Vagina (tissue), 2 donors: ENCODE measurements around the gene STX10.
A peak's percentile ranks its signal among the peaks of the same experiment; 100 is the strongest.

Experiments used
- POLR2A ChIP-seq, 2 donors: fragments of 450-650 bp; IDR thresholded peaks; one replicate each; pipeline ENCODE4 v1.6.1; 2017; ENCODE audit warnings: antibody characterized with exemption in 2 of 2, mild to moderate bottlenecking in 2 of 2, moderate library complexity in 2 of 2
- POLR2AphosphoS5 ChIP-seq, 2 donors: sonication (generic); formaldehyde crosslinking; IDR thresholded peaks; one replicate each; pipeline ENCODE4 v1.9.0; 2017; ENCODE audit warnings: antibody characterized with exemption in 2 of 2, mild to moderate bottlenecking in 2 of 2, low read depth in 1 of 2; ENCODE audit not compliant: insufficient read depth in 1 of 2
- TF ChIP-seq, protein P1 (sequence below), 3 experiments: fragments of 450-650 bp in 2 of 3; fragments of 200-600 bp in 1 of 3; sonication (generic) in 1 of 3; IDR thresholded peaks; one replicate each; pipeline ENCODE4 v1.5.1; 2017 to 2019; ENCODE audit warnings: antibody characterized with exemption in 3 of 3, mild to moderate bottlenecking in 2 of 3, moderate library complexity in 2 of 3

DNA sequence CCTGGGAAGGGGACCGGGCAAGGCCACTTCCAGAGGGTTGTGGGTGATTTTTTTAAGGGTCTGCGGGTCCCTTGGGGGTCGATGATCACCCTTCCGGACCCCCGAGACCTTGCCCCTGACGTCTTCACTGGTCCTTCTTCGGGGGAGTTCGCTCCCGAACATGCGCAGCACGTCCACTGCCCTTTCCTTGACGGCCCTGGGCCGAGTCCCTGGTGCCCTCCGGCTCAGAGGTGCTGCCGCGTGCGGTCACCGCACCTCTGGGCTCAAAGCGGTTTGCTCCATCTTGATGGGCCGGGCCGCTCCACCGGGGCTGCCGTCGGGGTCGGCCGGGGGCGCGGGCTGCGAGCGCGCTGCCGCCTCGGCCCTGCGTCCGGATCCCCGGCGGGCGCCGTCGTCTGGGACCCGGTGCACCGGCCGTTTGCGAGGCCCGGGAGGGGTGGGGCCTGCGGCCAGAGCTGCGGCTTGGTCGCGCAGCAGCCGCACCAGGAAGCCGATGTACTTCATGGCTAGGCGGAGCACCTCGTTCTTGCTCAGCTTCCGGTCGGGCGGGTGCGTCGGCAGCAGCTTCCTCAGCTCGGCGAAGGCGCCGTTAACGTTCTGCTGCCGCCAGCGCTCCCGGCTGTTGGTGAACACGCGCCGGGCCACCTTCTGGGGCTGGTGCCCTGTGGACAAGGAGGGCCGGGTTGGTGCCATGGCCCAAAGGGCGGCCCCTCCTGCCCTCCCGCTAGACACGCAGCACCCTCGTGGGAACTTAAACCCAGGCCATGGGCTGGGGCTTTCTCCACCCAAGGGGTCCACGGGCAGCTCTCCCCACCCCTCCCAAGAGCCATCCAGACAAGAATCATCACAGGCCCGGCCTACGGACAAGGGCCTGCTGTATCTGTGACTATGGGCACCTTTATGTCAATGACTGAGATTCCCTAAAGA is 50.8 kb downstream of the STX10 start:
- TF ChIP-seq, protein P1, sequence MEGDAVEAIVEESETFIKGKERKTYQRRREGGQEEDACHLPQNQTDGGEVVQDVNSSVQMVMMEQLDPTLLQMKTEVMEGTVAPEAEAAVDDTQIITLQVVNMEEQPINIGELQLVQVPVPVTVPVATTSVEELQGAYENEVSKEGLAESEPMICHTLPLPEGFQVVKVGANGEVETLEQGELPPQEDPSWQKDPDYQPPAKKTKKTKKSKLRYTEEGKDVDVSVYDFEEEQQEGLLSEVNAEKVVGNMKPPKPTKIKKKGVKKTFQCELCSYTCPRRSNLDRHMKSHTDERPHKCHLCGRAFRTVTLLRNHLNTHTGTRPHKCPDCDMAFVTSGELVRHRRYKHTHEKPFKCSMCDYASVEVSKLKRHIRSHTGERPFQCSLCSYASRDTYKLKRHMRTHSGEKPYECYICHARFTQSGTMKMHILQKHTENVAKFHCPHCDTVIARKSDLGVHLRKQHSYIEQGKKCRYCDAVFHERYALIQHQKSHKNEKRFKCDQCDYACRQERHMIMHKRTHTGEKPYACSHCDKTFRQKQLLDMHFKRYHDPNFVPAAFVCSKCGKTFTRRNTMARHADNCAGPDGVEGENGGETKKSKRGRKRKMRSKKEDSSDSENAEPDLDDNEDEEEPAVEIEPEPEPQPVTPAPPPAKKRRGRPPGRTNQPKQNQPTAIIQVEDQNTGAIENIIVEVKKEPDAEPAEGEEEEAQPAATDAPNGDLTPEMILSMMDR (IDR thresholded peaks at IDR 0.05): peak in 1 of 3 experiments; percentile 2
- TF ChIP-seq POLR2A (IDR thresholded peaks at IDR 0.05) (no peak), POLR2AphosphoS5 (IDR thresholded peaks at IDR 0.05; ENCODE audit: insufficient read depth in 1 of 2, low read depth in 1 of 2) (peak; percentile 61 to 69)
